HEK293 (cell line): Measurements from ENCODE around the gene ZNF275.

ENCODE experiments used
- CTCF ChIA-PET: fragments of 350-600 bp; formaldehyde crosslinking; extraction: SDS; loops from one replicate; lab custom pipeline; 2021; ENCODE audit warnings: antibody characterized with exemption; lab: Yijun Ruan, JAX
- POLR2A ChIA-PET: fragments of 300-600 bp; formaldehyde crosslinking; extraction: SDS; loops from one replicate; lab custom pipeline; 2020; ENCODE audit warnings: antibody characterized with exemption, inconsistent platforms; lab: Yijun Ruan, JAX
- H3K27ac ChIP-seq: fragments of 200-500 bp; sonication (Bioruptor generic); 2 replicates; pipeline ENCODE4 v1.5.1; 2014; ENCODE audit warnings: low read depth, low read length, control low read depth, inconsistent platforms; ENCODE audit errors: extremely low read depth
- H3K36me3 ChIP-seq, 2 experiments: fragments of 200-500 bp in 1 of 2; sonication (Bioruptor generic) in 1 of 2; 1 replicate in 1 of 2; 2 replicates in 1 of 2; pipeline ENCODE4 v1.5.1; 2014 to 2017; ENCODE audit warnings: inconsistent platforms in 2 of 2, low read length in 2 of 2; ENCODE audit not compliant: control insufficient read depth in 2 of 2, insufficient read depth in 1 of 2
- H3K4me1 ChIP-seq: fragments of 200-500 bp; sonication (Bioruptor generic); 2 replicates; pipeline ENCODE4 v1.5.1; 2014; ENCODE audit warnings: mild to moderate bottlenecking, low read length, inconsistent platforms; ENCODE audit not compliant: control insufficient read depth, insufficient read depth
- H3K4me3 ChIP-seq: 2 replicates; pipeline ENCODE4 v1.5.1; 2011; ENCODE audit warnings: low read depth, mild to moderate bottlenecking, control low read depth, low read length, moderate library complexity
- H3K9me3 ChIP-seq: fragments of 200-500 bp; sonication (Bioruptor generic); 2 replicates; pipeline ENCODE4 v1.5.1; 2014; ENCODE audit warnings: low read depth, low read length, inconsistent platforms; ENCODE audit not compliant: control insufficient read depth, insufficient read depth
- CTCF ChIP-seq: fragments of 450-650 bp; formaldehyde crosslinking; IDR thresholded peaks from 2 replicates; pipeline ENCODE4 v1.5.1; 2016; ENCODE audit warnings: missing biosample characterization, missing genetic modification characterization
- FEZF1 ChIP-seq: fragments of 450-650 bp; formaldehyde crosslinking; IDR thresholded peaks from 2 replicates; pipeline ENCODE4 v1.5.1; 2016; ENCODE audit warnings: missing biosample characterization, missing genetic modification characterization
- HIC1 ChIP-seq: fragments of 450-650 bp; formaldehyde crosslinking; IDR thresholded peaks from 2 replicates; pipeline ENCODE4 v1.5.1; 2016; ENCODE audit warnings: missing biosample characterization, missing genetic modification characterization
- IKZF3 ChIP-seq: fragments of 450-650 bp; IDR thresholded peaks from 2 replicates; pipeline ENCODE4 v1.5.0; 2018; ENCODE audit warnings: missing biosample characterization, mild to moderate bottlenecking, missing genetic modification characterization, moderate library complexity
- KLF9 ChIP-seq: fragments of 450-650 bp; formaldehyde crosslinking; IDR thresholded peaks from 2 replicates; pipeline ENCODE4 v1.5.1; 2016; ENCODE audit warnings: missing biosample characterization, missing genetic modification characterization, low read depth
- REST ChIP-seq: fragments of 450-650 bp; formaldehyde crosslinking; IDR thresholded peaks from 2 replicates; pipeline ENCODE4 v1.5.1; 2016; ENCODE audit warnings: missing biosample characterization, missing genetic modification characterization
- SP2 ChIP-seq: fragments of 450-650 bp; formaldehyde crosslinking; IDR thresholded peaks from 2 replicates; pipeline ENCODE4 v1.5.1; 2016; ENCODE audit warnings: missing biosample characterization, missing genetic modification characterization
- ZBTB17 ChIP-seq: fragments of 450-650 bp; formaldehyde crosslinking; IDR thresholded peaks from 2 replicates; pipeline ENCODE4 v1.5.1; 2016; ENCODE audit warnings: missing biosample characterization, missing genetic modification characterization
- ZFHX2 ChIP-seq: fragments of 450-650 bp; formaldehyde crosslinking; conservative IDR thresholded peaks from 2 replicates; pipeline ENCODE4 v1.5.1; 2016; ENCODE audit warnings: missing biosample characterization, missing genetic modification characterization
- ZNF148 ChIP-seq: fragments of 450-650 bp; formaldehyde crosslinking; IDR thresholded peaks from 2 replicates; pipeline ENCODE4 v1.5.0; 2017; ENCODE audit warnings: missing biosample characterization, missing genetic modification characterization, borderline replicate concordance
- ZNF248 ChIP-seq: fragments of 450-650 bp; formaldehyde crosslinking; IDR thresholded peaks from 2 replicates; pipeline ENCODE4 v1.5.1; 2017; ENCODE audit warnings: missing biosample characterization, missing genetic modification characterization
- ZNF274 ChIP-seq, 2 experiments: fragments of 200-500 bp in 1 of 2; fragments of 450-650 bp in 1 of 2; sonication (Bioruptor generic) in 1 of 2; formaldehyde crosslinking in 1 of 2; IDR thresholded peaks; 2 replicates each; pipeline versions ENCODE4 v1.5.1 to v1.6.1; 2014 to 2016; ENCODE audit warnings: borderline replicate concordance in 1 of 2, inconsistent platforms in 1 of 2, low read length in 1 of 2, missing biosample characterization in 1 of 2, missing genetic modification characterization in 1 of 2
- ZNF416 ChIP-seq: fragments of 450-650 bp; formaldehyde crosslinking; IDR thresholded peaks from 2 replicates; pipeline ENCODE4 v1.5.1; 2016; ENCODE audit warnings: missing biosample characterization, missing genetic modification characterization
- ZNF530 ChIP-seq: fragments of 450-650 bp; formaldehyde crosslinking; IDR thresholded peaks from 2 replicates; pipeline ENCODE4 v1.5.1; 2016; ENCODE audit warnings: low read depth, missing biosample characterization, missing genetic modification characterization
- ZNF596 ChIP-seq: fragments of 450-650 bp; IDR thresholded peaks from 2 replicates; pipeline ENCODE4 v1.5.0; 2018; ENCODE audit warnings: missing biosample characterization, mild to moderate bottlenecking, missing genetic modification characterization, moderate library complexity
- ZNF600 ChIP-seq: fragments of 450-650 bp; formaldehyde crosslinking; IDR thresholded peaks from 2 replicates; pipeline ENCODE4 v1.5.1; 2016; ENCODE audit warnings: missing biosample characterization, missing genetic modification characterization
- ZNF645 ChIP-seq: fragments of 450-650 bp; formaldehyde crosslinking; IDR thresholded peaks from 2 replicates; pipeline ENCODE4; 2016; ENCODE audit warnings: missing biosample characterization, missing genetic modification characterization
- ZNF677 ChIP-seq: fragments of 450-650 bp; IDR thresholded peaks from 2 replicates; pipeline ENCODE4 v1.5.0; 2018; ENCODE audit warnings: missing biosample characterization, mild to moderate bottlenecking, missing genetic modification characterization, moderate library complexity
- ZSCAN30 ChIP-seq: fragments of 450-650 bp; IDR thresholded peaks from 2 replicates; pipeline ENCODE4 v1.5.1; 2018; ENCODE audit warnings: missing biosample characterization, mild to moderate bottlenecking, missing genetic modification characterization, moderate library complexity

The ZNF275 gene

GRCh38 chrX:153379971-153380581, 46.1 kb downstream of the ZNF275 start (continued):
- TF ChIP-seq REST (tag by site-specific recombination) (no peak), ZNF645 (tag by site-specific recombination) (no peak), ZNF677 (tag by site-specific recombination) (no peak), ZNF596 (no peak), ZNF274 (IDR thresholded peaks at IDR 0.05; ENCODE audit: low read length) (no peak), ZNF274 (tag by site-specific recombination; IDR thresholded peaks at IDR 0.05; ENCODE audit: borderline replicate concordance) (no peak)

GRCh38 chrX:153380691-153381090, 46.7 kb downstream of the ZNF275 start:
- TF ChIP-seq FEZF1 (no peak), ZBTB17 (tag by site-specific recombination) (no peak), ZNF600 (tag by site-specific recombination) (no peak), ZNF530 (no peak), ZNF248 (tag by site-specific recombination) (no peak)
- no peaks in the 10 kb centered on the region for H3K9me3 ChIP-seq
- no peaks in the 10 kb centered on the region for H3K36me3 ChIP-seq
- no peak overlapping the region for H3K4me3 ChIP-seq
- POLR2A ChIA-PET, result no interaction called here
- no peak overlapping the region for H3K27ac ChIP-seq
- CTCF ChIA-PET, result interaction anchor here (1.2 to 1.6 kb wide), 2 partner anchors 19 to 348 kb away, joined by 3 read pairs; no protein-coding TSS in a partner anchor
- no peaks in the 10 kb centered on the region for H3K4me1 ChIP-seq

- no peak overlapping the region for H3K27ac ChIP-seq
- H3K9me3 ChIP-seq, result no peaks in the 10 kb centered on the region
- H3K36me3 ChIP-seq, result no peaks in the 10 kb centered on the region
- ChIA-PET POLR2A (no interaction called here), CTCF (interaction anchor here (0.6 to 1.6 kb wide), 4 partner anchors 17 to 349 kb away, joined by 3 to 4 read pairs (median 3); no protein-coding TSS in a partner anchor)
- no peak overlapping the region for H3K4me3 ChIP-seq
- no peaks in the 10 kb centered on the region for H3K4me1 ChIP-seq
- TF ChIP-seq ZNF416 (tag by site-specific recombination) (no peak), CTCF (peak; percentile 50), ZNF148 (tag by site-specific recombination) (no peak), KLF9 (tag by site-specific recombination) (peak; percentile 54; the same call in 1 of the 2 replicates), IKZF3 (tag by site-specific recombination) (no peak), HIC1 (tag by site-specific recombination) (0 out of 2 replicates have a peak, but pooled peaks have one; percentile 16), ZSCAN30 (no peak), ZFHX2 (tag by site-specific recombination) (peak; percentile 58), SP2 (no peak), ZNF600 (tag by site-specific recombination) (no peak)
Observed at GRCh38 chrX:153381684-153382532, 48.0 kb downstream of the ZNF275 start.
